ENCODE data around the gene PLA2G2D. TPM values are rescaled to one million over a fixed set of nuclear protein-coding genes. Genes with fewer than 3 reads are reported as not detected.

PLA2G2D gene
- total and polyA plus RNA-seq, 4 donors, result 0.06 to 0.14 (median 0.08) TPM; not detected in 1

- no peak overlapping the region for H3K9ac ChIP-seq (ENCODE audit: low read depth in 1 of 2, low read length in 2 of 2)
- WGBS, result 94% methylated on average over 7 of the region's 7 CpGs
- no peak overlapping the region for H3K27ac ChIP-seq (ENCODE audit: low read depth in 1 of 2, low read length in 2 of 2)
- H3K9me3 ChIP-seq (ENCODE audit: control insufficient read depth in 4 of 4, low read length in 3 of 4), result no peaks in the 10 kb centered on the region
- no peak overlapping the region for H3K4me3 ChIP-seq (ENCODE audit: low read depth in 1 of 3, low read length in 3 of 3)
- H3K36me3 ChIP-seq (ENCODE audit: control insufficient read depth in 4 of 4, insufficient read depth in 3 of 4, low read depth in 1 of 4, low read length in 3 of 4), result no peaks in the 10 kb centered on the region
- no peaks in the 10 kb centered on the region for H3K27me3 ChIP-seq (ENCODE audit: control insufficient read depth in 4 of 4, insufficient read depth in 4 of 4, low read length in 3 of 4)
- no peaks in the 10 kb centered on the region for H3K4me1 ChIP-seq (ENCODE audit: control insufficient read depth in 4 of 4, insufficient read depth in 4 of 4, low read length in 3 of 4)
- TF ChIP-seq TAF1 (conservative IDR thresholded peaks at IDR 0.05) (no peak), JUND (IDR thresholded peaks at IDR 0.05) (no peak), SP1 (IDR thresholded peaks at IDR 0.05) (no peak), NR2F2 (IDR thresholded peaks at IDR 0.05) (no peak), RXRA (IDR thresholded peaks at IDR 0.05) (no peak), CTCF (IDR thresholded peaks at IDR 0.05; ENCODE audit: low read depth, low read length, missing input control) (no peak), HNF4G (IDR thresholded peaks at IDR 0.05) (no peak), REST (IDR thresholded peaks at IDR 0.05) (no peak), FOXA1 (IDR thresholded peaks at IDR 0.05) (no peak), RAD21 (IDR thresholded peaks at IDR 0.05) (no peak), ATF3 (IDR thresholded peaks at IDR 0.05) (no peak)
- DNase-seq (ENCODE audit: low spot score), result no peak
These were observed 22.1 kb upstream of the PLA2G2D start for GRCh38 chr1:20141466-20141865.

- Histone ChIP-seq H3K9me3 (ENCODE audit: control insufficient read depth in 4 of 4, low read length in 3 of 4) (no peaks in the 10 kb centered on the region), H3K4me3 (ENCODE audit: low read depth in 1 of 3, low read length in 3 of 3) (no peak overlapping the region), H3K9ac (ENCODE audit: low read depth in 1 of 2, low read length in 2 of 2) (no peak overlapping the region), H3K36me3 (ENCODE audit: control insufficient read depth in 4 of 4, insufficient read depth in 3 of 4, low read depth in 1 of 4, low read length in 3 of 4) (no peaks in the 10 kb centered on the region), H3K27me3 (ENCODE audit: control insufficient read depth in 4 of 4, insufficient read depth in 4 of 4, low read length in 3 of 4) (no peaks in the 10 kb centered on the region), H3K4me1 (ENCODE audit: control insufficient read depth in 4 of 4, insufficient read depth in 4 of 4, low read length in 3 of 4) (no peaks in the 10 kb centered on the region), H3K27ac (ENCODE audit: low read depth in 1 of 2, low read length in 2 of 2) (no peak overlapping the region)
- DNase-seq (ENCODE audit: low spot score), result no peak
- 90% methylated on average over 9 of the region's 9 CpGs for WGBS
- TF ChIP-seq HNF4G (IDR thresholded peaks at IDR 0.05), result no peak
These were observed 21.7 kb upstream of the PLA2G2D start for GRCh38 chr1:20141001-20141400.

- no peaks in the 10 kb centered on the region for H3K27me3 ChIP-seq (ENCODE audit: control insufficient read depth in 4 of 4, insufficient read depth in 4 of 4, low read length in 3 of 4)
- H3K27ac ChIP-seq (ENCODE audit: low read depth in 1 of 2, low read length in 2 of 2), result no peak overlapping the region
- no peak for DNase-seq (ENCODE audit: low spot score)
- 90% methylated on average over 13 of the region's 13 CpGs for WGBS
- no peak overlapping the region for H3K4me3 ChIP-seq (ENCODE audit: low read depth in 1 of 3, low read length in 3 of 3)
- no peaks in the 10 kb centered on the region for H3K36me3 ChIP-seq (ENCODE audit: control insufficient read depth in 4 of 4, insufficient read depth in 3 of 4, low read depth in 1 of 4, low read length in 3 of 4)
- H3K9me3 ChIP-seq (ENCODE audit: control insufficient read depth in 4 of 4, low read length in 3 of 4), result no peaks in the 10 kb centered on the region
- H3K4me1 ChIP-seq (ENCODE audit: control insufficient read depth in 4 of 4, insufficient read depth in 4 of 4, low read length in 3 of 4), result no peaks in the 10 kb centered on the region
- H3K9ac ChIP-seq (ENCODE audit: low read depth in 1 of 2, low read length in 2 of 2), result no peak overlapping the region
- TF ChIP-seq RXRA (IDR thresholded peaks at IDR 0.05) (no peak), NR2F2 (IDR thresholded peaks at IDR 0.05) (no peak), FOXA2 (IDR thresholded peaks at IDR 0.05) (no peak), GABPA (IDR thresholded peaks at IDR 0.05 in 1 of 2, conservative IDR thresholded peaks at IDR 0.05 in 1 of 2) (no peak), ATF3 (IDR thresholded peaks at IDR 0.05) (no peak), HNF4A (conservative IDR thresholded peaks at IDR 0.05) (no peak), YY1 (IDR thresholded peaks at IDR 0.05) (no peak), JUND (IDR thresholded peaks at IDR 0.05) (no peak), REST (IDR thresholded peaks at IDR 0.05) (no peak), SP1 (IDR thresholded peaks at IDR 0.05) (no peak)
These were observed 20.7 kb upstream of the PLA2G2D start for GRCh38 chr1:20139776-20140612.

All from liver (tissue), 9 donors.